ENCODE results near the gene BMP8B.
A peak's percentile ranks its signal among the peaks of the same experiment; 100 is the strongest.

The BMP8B gene

DNA sequence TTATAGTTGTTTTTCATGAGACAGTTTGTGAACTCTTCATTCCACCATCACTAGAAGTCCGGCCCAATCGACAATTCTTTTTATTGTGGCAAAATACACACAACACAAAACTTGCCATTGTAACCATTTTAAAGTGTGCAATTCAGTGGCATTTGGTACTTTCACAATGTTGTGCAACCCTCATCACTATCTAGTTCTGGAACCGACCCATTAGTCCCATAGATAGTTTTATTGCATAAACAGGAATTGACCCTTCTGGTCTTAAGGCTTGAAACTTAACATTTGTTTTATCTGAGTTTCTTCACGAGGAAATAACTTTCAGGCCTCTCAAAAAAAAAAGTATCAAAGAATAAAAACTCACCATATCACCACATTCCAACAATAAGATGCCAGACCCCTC is 58.8 kb downstream of the BMP8B start:
- TF ChIP-seq, protein P1, sequence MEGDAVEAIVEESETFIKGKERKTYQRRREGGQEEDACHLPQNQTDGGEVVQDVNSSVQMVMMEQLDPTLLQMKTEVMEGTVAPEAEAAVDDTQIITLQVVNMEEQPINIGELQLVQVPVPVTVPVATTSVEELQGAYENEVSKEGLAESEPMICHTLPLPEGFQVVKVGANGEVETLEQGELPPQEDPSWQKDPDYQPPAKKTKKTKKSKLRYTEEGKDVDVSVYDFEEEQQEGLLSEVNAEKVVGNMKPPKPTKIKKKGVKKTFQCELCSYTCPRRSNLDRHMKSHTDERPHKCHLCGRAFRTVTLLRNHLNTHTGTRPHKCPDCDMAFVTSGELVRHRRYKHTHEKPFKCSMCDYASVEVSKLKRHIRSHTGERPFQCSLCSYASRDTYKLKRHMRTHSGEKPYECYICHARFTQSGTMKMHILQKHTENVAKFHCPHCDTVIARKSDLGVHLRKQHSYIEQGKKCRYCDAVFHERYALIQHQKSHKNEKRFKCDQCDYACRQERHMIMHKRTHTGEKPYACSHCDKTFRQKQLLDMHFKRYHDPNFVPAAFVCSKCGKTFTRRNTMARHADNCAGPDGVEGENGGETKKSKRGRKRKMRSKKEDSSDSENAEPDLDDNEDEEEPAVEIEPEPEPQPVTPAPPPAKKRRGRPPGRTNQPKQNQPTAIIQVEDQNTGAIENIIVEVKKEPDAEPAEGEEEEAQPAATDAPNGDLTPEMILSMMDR (IDR thresholded peaks at IDR 0.05; ENCODE audit: insufficient read depth, low read depth, low read length, missing control alignments): no peak
- H3K4me3 ChIP-seq (ENCODE audit: low read depth, low read length): no peak overlapping the region
- DNase-seq (ENCODE audit: low read depth): no peak

DNA sequence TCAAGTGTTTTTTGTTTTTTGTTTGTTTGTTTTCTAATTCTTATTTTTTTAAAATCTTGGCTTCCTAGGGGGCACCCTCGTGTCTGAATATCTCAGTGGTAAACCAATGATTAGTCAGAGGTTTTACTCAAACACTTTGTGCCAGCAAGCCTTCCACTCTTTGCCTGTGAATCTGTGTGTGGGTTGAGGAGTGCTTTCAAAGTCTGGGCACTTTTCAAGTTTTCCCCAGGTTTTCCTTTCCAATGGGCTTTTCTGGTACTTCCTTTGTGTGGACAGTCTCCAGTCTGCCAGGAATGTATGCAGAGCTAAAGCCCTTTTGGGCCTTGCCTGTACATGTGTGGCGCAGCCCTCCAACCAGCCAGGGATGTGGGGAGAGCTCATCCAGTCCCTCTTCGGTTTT is 59.6 kb downstream of the BMP8B start:
- TF ChIP-seq, protein P1 (IDR thresholded peaks at IDR 0.05; ENCODE audit: insufficient read depth, low read depth, low read length, missing control alignments): no peak
- H3K4me3 ChIP-seq (ENCODE audit: low read depth, low read length): no peak overlapping the region
- DNase-seq (ENCODE audit: low read depth): no peak

DNA sequence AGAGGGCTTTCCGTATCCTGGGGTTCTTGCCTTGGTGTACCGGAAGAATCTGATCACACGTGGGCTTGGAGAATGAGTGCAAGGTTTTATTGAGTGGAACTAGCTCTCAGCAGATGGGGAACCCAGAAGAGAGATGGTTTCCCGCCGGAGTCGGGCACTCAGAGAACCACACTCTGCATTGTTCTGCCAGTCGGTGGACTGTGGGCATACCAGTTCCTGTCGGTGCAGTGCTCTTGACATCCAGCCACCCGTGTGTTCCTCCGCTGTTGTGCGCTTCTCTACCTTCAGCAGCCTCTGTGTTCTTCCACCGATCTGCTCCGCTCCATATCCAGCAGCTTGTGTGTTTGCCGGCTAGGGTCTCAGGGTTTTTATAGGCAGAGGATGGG is 60.7 kb downstream of the BMP8B start:
- H3K4me3 ChIP-seq (ENCODE audit: low read depth, low read length): peak overlapping the region; percentile 51
- peak; percentile 55 for DNase-seq (ENCODE audit: low read depth)
- TF ChIP-seq, protein P1 (IDR thresholded peaks at IDR 0.05; ENCODE audit: insufficient read depth, low read depth, low read length, missing control alignments): no peak

DNA sequence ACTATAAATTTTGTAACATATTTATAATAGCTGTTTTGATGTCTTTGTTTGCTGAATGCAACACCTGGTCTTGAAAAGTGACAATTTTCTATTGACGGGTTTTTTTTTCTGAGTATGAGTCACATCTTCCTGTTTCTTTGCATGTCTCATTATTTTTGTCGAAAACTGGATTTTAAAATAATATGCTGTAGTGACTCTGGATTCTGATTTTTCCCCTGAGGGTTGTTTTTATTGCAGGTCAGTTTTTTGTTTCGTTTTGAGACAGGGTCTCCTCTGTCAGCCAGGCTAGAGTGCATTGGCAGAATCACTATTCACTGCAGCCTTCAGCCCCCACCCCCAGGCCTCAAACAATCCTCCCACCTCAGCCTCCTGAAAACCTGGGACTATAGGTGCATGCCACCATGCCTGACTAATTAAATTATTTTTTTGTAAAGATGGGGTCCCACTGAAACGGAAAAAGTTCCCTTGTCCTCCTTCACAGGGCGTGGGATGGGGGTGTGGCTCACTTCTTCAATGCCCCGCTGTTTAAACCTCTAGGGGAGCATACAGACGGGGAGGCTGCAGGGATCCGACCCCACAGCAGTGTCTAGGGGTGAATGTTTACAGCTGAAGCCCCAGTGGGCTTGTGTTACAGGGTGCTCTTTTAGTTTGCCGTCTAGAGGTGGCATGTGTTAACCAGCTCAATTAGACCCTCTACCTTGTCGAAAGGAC is 61.3 kb downstream of the BMP8B start:
- peak overlapping the region; percentile 51 for H3K4me3 ChIP-seq (ENCODE audit: low read depth, low read length)
- TF ChIP-seq, protein P1 (IDR thresholded peaks at IDR 0.05; ENCODE audit: insufficient read depth, low read depth, low read length, missing control alignments): no peak
- peak; percentile 68 for DNase-seq (ENCODE audit: low read depth)

DNA sequence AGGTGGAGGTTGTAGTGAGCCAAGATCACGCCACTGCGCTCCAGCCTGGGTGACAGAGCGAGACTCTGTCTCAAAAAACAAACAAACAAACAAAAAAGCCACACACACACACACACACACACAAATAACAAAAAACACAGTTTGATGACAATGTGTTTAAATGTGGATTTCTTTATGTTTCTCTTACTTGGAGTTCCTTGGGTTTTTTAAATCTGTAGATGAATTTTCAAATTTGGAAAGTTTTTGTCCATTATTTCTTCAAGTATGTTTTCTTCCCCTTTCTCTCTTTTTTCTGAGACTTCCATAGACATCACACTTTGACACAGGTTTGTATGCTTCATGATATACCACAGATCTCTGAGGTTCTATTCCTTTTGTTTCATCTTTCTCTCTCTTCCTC is 62.1 kb downstream of the BMP8B start:
- TF ChIP-seq, protein P1 (IDR thresholded peaks at IDR 0.05; ENCODE audit: insufficient read depth, low read depth, low read length, missing control alignments): no peak
- DNase-seq (ENCODE audit: low read depth): no peak
- H3K4me3 ChIP-seq (ENCODE audit: low read depth, low read length): no peak overlapping the region

DNA sequence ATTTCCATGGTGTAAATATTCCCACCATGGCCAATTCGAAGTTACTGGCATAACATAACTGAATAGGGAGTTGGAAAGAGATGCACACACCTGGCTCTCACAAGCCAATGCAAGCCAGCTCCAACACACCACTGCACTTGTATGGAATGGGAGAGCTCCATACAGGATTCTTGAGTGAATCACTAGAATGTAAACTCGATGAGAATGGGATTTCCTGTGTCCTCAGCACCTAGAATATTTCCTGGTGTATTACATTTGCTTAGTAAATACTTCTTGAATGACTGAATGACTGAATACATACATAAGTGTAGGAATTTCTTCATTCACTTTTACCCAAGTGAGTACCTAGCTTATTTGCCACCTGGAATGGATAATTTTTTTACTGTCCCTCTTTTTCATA is 66.2 kb downstream of the BMP8B start:
- TF ChIP-seq, protein P1 (IDR thresholded peaks at IDR 0.05; ENCODE audit: insufficient read depth, low read depth, low read length, missing control alignments): no peak
- DNase-seq (ENCODE audit: low read depth): no peak
- no peak overlapping the region for H3K4me3 ChIP-seq (ENCODE audit: low read depth, low read length)

DNA sequence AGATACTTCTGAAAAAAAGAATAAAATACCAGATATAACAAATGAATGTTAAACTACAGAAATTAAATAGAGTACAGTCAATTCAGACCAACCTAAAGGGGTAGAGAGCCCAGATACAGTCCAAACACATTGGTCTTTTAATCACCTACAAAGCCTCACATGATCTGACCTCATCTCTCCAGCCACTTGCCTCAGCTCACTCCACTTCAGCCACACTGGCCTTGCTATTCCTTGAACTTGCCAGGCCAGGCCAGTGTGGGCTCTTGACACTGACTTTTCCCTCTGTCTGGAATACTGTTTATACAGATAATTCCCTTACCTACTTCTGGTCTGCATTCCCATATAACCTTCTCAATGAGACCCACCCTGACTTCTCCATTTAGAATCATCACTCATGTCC is 67.0 kb downstream of the BMP8B start:
- no peak for DNase-seq (ENCODE audit: low read depth)
- TF ChIP-seq, protein P1 (IDR thresholded peaks at IDR 0.05; ENCODE audit: insufficient read depth, low read depth, low read length, missing control alignments): no peak

More for the DNA sequence above, 67.0 kb downstream of the BMP8B start:
- H3K4me3 ChIP-seq (ENCODE audit: low read depth, low read length): no peak overlapping the region

All from GM12865 (cell line).